ENCODE data around the gene TDP1.

GRCh38 chr14:90062127-90062794 is 106.5 kb downstream of the TDP1 start:
- TF ChIP-seq CTCF (IDR thresholded peaks at IDR 0.05) (no peak), EP300 (IDR thresholded peaks at IDR 0.05) (no peak), POLR2AphosphoS5 (IDR thresholded peaks at IDR 0.05) (no peak)

All from esophagus muscularis mucosa (tissue), 4 donors.